ENCODE measurements around the gene ATF7. TPM values are rescaled to one million over a fixed set of nuclear protein-coding genes. Genes with fewer than 3 reads are reported as not detected.
A peak's percentile ranks its signal among the peaks of the same experiment; 100 is the strongest.

ATF7 gene
- total RNA-seq, 4 donors from 2014 or later: 14.2 to 29.7 (median 26.8) TPM

GRCh38 chr12:53502983-53503728, 123.0 kb downstream of the ATF7 start:
- Histone ChIP-seq H3K4me3 (no peak overlapping the region), H3K27ac (peak overlapping the region in 1 of 4 donors; percentile 14), H3K27me3 (no peaks in the 10 kb centered on the region), H3K9me3 (no peaks in the 10 kb centered on the region), H3K4me1 (peaks cover 13 to 31% (median 25%) of the 10 kb centered on the region in 4 donors), H3K36me3 (no peaks in the 10 kb centered on the region)
- TF ChIP-seq POLR2AphosphoS5 (IDR thresholded peaks at IDR 0.05) (no peak), POLR2A (IDR thresholded peaks at IDR 0.05) (no peak), CTCF (IDR thresholded peaks at IDR 0.05) (no peak), EP300 (IDR thresholded peaks at IDR 0.05; ENCODE audit: low read depth) (no peak)
- in situ Hi-C loops (cut with MboI; ENCODE audit: low pct_ligation_motif_present in 1 of 4, low pct_unique_long_range_greater_than_20kb in 1 of 4, low sequenced_read_pairs in 3 of 4) (loop anchor here in 1 of 4 donors (10.0 kb wide), 1 partner anchor 158 kb away; no protein-coding TSS in a partner anchor), intact Hi-C loops (cut with DNase I; ENCODE audit: low total_unique reads) (loop anchor here (10.0 kb wide), 1 partner anchor 158 kb away; no protein-coding TSS in a partner anchor)
- 81 to 83% methylated on average over 5 to 7 of the region's 10 CpGs for WGBS, 2 donors (ENCODE audit: low coverage in 1 of 2)
- DNase-seq: no peak

GRCh38 chr12:53502331-53502730, 123.9 kb downstream of the ATF7 start:
- peak overlapping the region; percentile 90 to 99 (median 98) for H3K27ac ChIP-seq
- 60 to 74% methylated on average over 5 to 9 of the region's 9 CpGs for WGBS, 2 donors (ENCODE audit: low coverage in 1 of 2)
- in situ Hi-C loops (cut with MboI; ENCODE audit: low pct_ligation_motif_present in 1 of 4, low pct_unique_long_range_greater_than_20kb in 1 of 4, low sequenced_read_pairs in 3 of 4): loop anchor here in 1 of 4 donors (10.0 kb wide), 1 partner anchor 158 kb away; no protein-coding TSS in a partner anchor
- H3K9me3 ChIP-seq: no peaks in the 10 kb centered on the region
- no peak for TF ChIP-seq EP300 (IDR thresholded peaks at IDR 0.05; ENCODE audit: low read depth)
- no peak for TF ChIP-seq CTCF (IDR thresholded peaks at IDR 0.05)
- TF ChIP-seq POLR2A (IDR thresholded peaks at IDR 0.05): no peak
- TF ChIP-seq POLR2AphosphoS5 (IDR thresholded peaks at IDR 0.05): no peak
- DNase-seq: no peak
- no peaks in the 10 kb centered on the region for H3K36me3 ChIP-seq
- H3K4me1 ChIP-seq: peaks cover 13 to 33% (median 25%) of the 10 kb centered on the region in 4 donors
- no peaks in the 10 kb centered on the region for H3K27me3 ChIP-seq
- intact Hi-C loops (cut with DNase I; ENCODE audit: low total_unique reads): loop anchor here (10.0 kb wide), 1 partner anchor 158 kb away; no protein-coding TSS in a partner anchor
- peak overlapping the region in 1 of 4 donors; percentile 67 for H3K4me3 ChIP-seq

GRCh38 chr12:53501615-53502181, 124.5 kb downstream of the ATF7 start:
- in situ Hi-C loops (cut with MboI; ENCODE audit: low pct_ligation_motif_present in 1 of 4, low pct_unique_long_range_greater_than_20kb in 1 of 4, low sequenced_read_pairs in 3 of 4): loop anchor here in 1 of 4 donors (10.0 kb wide), 1 partner anchor 157 kb away; no protein-coding TSS in a partner anchor

More at GRCh38 chr12:53501615-53502181, 124.5 kb downstream of the ATF7 start:
- peak overlapping the region; percentile 90 to 99 (median 98) for H3K27ac ChIP-seq
- no peaks in the 10 kb centered on the region for H3K27me3 ChIP-seq
- intact Hi-C loops (cut with DNase I; ENCODE audit: low total_unique reads): loop anchor here (2.0 to 10.0 kb wide), 2 partner anchors 51 to 157 kb away; no protein-coding TSS in a partner anchor
- DNase-seq: no peak
- no peaks in the 10 kb centered on the region for H3K9me3 ChIP-seq
- WGBS, 2 donors (ENCODE audit: low coverage in 1 of 2): 75 to 93% methylated on average over 3 to 10 of the region's 10 CpGs
- TF ChIP-seq POLR2A (IDR thresholded peaks at IDR 0.05): no peak
- TF ChIP-seq CTCF (IDR thresholded peaks at IDR 0.05): no peak
- no peak for TF ChIP-seq POLR2AphosphoS5 (IDR thresholded peaks at IDR 0.05)
- TF ChIP-seq EP300 (IDR thresholded peaks at IDR 0.05; ENCODE audit: low read depth): no peak
- H3K36me3 ChIP-seq: no peaks in the 10 kb centered on the region
- peaks cover 13 to 38% (median 26%) of the 10 kb centered on the region in 4 donors for H3K4me1 ChIP-seq
- peak overlapping the region; percentile 53 to 78 (median 64) for H3K4me3 ChIP-seq
